T-helper 2 cell (primary cell): ENCODE data around the gene KRT79.
A peak's percentile ranks its signal among the peaks of the same experiment; 100 is the strongest.
"Not testable (repeated sequence)": the region's sequence is repeated elsewhere in the genome, so short reads cannot be mapped to it uniquely, and the experiment has no call there.

Experiments
- DNase-seq, 5 experiments: peaks; one replicate each; pipeline versions ENCODE4 v3.0.0 to v3.0.0-alpha.2; 2012 to 2022

KRT79 gene

DNA sequence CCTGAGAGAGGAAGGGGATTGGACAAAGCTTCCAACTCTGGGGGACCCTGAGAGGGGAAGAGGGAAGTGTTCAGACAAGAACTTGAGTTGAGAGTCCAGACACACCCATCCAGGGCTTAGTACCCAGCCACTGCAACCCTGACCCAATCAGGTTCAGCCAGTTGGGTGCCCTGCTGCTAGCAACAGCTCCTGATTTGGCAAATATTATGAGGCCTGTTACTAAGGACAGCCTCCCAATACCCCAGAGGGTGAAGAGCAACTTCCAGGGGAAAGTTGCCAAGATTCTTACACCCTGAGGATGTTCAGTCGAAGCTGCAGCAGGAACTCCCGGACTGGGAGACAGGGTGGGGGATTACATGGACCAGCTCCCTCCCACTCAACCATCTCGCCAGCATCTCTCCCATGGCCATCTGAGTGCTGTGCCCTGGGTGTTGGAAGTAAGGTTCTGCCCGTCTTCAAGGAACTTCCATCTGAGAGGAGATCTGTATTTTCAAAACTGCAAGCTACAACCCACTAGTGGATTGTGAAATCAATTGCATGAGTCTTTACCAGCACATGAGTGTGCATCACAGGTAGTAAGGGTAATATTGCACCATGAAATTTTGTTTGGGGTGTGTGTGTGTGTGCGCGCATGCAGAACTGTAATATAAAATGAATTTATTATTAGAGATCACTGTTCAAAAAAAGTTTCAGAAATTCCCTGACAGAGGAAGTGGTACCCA is 26.2 kb upstream of the KRT79 start:
- no peak for DNase-seq

DNA sequence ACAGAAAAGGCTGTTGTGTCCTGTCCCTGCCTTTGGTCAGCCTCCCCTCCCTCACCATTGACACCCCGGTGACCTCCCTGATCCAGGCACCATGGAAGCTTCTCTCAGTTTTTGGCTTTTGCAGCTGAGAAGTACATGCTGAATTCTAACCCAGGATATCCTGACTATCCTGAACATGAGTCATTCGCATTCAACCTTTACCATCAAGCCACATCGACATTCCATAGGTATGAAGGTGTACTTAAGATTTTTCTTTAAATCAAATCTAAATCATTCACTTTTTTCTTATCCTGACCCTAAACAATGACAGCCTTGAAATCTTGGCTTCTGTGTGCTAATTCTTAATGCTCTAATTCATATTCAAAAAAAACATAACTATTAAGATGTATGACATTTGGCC is 23.4 kb upstream of the KRT79 start:
- DNase-seq: no peak

DNA sequence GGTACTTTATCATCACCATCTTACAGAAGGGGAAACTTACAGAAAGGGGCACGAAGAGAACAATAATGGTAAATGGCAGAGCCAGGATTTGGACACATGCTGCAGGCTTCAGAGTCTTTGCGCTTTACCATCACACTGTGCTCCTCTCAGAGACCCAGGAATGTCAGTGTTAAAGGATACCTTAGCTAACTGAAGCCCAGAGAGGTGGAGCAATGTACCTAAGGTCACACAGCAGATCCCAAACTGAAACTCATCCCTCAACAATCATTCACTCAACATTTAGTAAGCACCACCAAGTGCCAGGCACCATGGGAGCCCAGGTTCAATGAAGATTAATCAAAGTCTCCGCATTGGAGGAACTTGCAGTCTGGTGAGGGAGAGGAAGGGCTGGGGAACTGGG is 22.7 kb upstream of the KRT79 start:
- no peak for DNase-seq

DNA sequence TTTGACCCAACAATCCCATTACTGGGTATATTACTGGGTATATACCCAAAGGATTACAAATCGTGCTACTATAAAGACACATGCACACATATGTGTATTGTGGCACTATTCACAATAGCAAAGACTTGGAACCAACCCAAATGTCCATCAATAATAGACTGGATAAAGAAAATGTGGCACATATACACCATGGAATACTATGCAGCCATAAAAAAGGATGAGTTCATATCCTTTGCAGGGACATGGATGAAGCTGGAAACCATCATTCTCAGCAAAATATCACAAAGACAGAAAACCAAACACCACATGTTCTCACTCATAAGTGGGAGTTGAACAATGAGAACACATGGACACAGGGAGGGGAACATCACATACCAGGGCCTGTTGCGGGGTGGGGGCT is 22.0 kb upstream of the KRT79 start:
- not testable (repeated sequence) for DNase-seq

DNA sequence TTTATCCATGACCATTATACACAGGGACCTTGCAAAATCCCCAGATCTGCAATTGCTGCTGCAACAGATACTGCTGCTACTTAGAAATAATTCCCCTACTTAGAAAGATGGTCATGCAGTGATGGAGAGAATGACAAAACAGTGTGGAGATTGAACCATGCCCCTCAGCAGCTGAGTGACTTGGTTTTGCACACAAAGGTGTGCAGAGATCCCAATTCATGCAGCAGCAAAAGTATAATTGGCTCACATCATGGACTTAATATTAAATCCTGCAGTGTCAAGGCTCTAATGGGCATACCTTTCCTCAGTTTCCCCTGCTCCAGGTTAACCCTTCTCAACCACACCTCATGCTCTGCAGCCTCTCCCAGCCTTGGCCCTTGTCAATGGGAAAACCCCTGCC is 17.7 kb upstream of the KRT79 start:
- DNase-seq: no peak

DNA sequence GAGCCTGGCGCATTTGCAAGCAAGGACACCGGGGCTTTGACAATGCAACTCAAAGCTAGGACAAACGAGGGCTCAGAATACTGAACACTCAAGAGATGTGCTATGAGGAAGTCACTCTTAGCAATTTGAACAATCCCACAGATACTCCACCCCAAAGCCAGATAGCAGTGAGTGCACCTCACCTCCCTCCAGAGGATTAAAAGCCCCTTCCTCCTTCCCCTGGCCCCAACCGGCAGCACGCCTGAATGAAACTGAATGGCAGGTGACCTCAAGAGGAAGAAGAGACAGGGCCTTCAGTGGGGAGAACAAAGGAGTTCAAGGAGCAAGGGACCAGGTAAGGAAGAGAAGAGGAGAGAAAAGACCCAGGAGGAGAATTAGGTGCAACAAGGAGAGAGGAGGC is 16.6 kb upstream of the KRT79 start:
- no peak for DNase-seq

DNA sequence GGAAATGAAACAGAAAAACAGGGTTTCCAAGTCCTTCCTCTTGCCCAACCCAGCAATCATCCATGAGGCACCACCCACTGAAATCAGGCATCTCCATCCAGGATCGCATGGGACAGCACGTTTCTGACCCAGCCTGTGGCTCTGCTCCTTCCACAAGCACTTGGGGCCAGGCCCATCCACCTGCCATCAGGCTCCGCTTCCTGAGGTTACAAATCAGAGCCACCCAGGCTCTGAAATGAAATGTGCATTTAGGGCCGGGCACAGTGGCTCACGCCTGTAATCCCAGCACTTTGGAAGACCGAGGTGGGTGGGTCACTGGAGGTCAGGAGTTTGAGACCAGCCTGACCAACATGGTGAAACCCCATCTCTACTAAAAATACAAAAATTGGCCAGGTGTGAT is 15.4 kb upstream of the KRT79 start:
- DNase-seq: no peak

DNA sequence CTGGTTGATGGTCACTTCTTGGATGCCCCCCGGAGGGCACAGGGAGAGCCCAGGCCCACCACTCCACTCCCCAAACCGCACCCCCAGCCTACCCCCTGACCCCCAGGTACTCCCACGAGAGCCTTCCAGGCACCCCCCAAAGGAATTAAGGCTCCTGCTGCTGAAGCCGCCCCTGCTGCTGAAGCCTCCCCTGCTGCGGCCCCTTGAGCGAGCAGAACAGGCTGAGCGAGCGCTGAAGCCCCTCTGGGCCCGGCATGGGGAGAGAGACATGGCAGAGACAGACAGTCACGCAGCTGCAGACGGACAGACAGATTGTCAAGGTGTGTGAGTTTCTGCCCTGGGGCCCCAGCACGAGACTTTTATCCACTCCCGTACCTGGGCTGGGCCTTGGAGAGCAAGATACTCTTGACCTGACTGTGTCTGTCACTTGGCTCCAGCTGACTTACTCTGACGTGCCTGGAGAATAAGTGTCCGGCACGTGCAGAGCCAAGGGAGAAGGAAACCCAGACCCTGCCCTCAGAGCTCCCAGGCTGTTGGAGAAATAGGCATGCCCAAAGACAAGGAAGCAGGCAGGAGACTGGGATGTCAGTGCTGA is 14.6 kb upstream of the KRT79 start, which contains the start of gene KRT78:
Gene KRT78, minus strand, starts transcription at position 334 of the 595 bp plus-strand sequence. Its CDS starts 64 bp downstream, at position 270.
- no peak for DNase-seq

DNA sequence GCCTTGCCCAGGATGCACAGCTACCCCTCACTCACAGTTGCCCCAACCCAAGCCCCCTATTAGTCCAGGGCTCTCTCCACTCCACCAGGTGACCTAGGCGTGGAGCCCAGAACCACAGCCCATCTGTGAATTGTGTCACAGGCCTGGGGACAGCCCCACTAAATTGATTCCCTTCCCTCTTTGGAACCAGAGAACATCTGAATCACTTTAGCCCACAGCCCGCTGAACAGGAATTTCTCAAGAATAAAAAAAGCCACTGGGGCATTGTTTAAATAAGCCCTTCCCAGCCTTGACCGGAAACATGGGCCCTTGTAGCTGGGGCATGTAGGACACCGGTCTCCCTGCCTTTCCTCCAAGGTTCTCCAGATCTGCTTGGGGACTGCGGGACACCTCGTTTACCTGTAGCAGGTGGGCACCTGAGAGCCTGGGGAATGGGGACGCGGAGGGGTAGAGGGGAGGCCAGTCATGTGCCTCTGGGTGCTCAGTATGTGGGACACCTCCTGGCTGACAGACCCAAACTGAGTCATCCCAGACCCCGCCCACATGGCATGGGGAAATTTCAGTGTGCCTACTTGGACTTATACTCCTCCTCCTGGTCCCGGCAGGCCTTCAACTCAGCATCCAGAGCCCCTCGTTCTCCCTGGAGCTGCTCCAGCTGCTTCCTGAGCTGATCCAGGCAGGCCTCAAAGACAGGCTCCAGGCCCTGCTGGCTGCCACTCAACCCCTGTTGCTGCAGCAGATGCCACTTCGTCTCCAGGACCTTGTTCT is 13.4 kb upstream of the KRT79 start:
- DNase-seq: no peak

DNA sequence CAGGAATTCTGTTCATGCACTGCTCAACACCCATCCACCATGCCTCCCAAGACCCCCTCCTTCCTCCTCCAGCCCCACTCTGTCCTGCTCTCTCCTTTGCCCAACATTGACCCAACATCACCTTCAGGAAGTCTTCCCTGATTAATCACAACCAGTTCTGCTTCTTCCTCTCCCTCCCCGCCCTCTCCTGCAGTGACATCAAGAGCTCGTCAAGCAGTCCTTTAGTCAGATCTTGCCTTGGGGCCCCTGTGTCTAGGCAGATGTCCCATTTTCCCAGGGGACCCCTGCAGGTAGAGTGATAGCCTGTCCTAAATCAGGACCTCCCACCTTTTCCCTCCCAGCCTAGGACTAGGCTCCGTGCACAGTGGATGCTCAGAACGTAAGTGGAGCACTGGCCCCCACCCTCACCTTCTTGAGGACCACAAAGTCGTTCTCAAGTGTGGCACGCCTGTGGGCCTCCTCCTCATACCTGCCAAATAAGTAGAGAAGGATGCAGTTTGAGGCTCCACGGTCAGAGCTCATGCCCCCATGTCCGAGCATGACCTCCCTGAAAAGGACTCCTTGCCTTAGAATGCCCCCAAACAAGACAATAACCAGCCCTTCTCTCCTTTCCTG is 12.4 kb upstream of the KRT79 start:
- DNase-seq: no peak

DNA sequence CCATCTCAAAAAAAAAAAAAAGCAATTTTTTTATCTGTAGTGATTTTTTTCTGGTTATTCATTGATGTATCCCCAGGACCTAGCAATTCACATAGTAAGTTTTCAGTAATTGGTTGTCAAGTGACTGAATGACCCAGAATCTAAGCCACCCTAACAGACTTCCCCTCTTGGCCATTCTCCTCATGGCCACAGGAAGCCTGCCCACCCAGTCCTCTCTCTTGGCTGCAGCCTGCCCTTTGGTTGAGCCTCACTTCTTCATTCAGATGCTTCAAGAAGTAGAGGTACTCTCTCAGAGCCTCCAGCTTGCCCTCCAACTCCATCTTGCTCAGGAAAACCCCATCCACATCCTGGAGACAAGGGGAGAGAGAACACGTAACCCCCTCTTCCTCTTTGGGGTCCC is 11.8 kb upstream of the KRT79 start:
- DNase-seq: no peak

DNA sequence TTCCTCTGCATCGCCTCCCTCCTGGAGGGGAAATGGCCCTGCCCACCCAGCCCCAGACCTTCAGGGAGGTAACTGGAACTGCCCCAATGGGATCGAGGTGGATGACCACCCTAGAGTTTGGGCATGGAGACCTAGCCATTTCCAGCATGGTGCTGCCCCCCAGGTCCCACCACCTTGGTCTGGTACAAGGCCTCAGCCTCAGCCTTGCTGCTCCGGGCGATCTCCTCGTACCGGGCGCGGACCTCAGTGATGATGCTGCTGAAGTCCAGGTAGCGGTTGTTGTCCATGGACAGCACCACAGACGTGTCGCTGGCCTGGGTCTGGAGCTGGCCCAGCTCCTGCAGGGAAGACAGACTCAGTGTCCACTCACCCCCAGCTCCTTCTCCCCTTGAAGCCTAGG is 10.3 kb upstream of the KRT79 start:
- no peak for DNase-seq

DNA sequence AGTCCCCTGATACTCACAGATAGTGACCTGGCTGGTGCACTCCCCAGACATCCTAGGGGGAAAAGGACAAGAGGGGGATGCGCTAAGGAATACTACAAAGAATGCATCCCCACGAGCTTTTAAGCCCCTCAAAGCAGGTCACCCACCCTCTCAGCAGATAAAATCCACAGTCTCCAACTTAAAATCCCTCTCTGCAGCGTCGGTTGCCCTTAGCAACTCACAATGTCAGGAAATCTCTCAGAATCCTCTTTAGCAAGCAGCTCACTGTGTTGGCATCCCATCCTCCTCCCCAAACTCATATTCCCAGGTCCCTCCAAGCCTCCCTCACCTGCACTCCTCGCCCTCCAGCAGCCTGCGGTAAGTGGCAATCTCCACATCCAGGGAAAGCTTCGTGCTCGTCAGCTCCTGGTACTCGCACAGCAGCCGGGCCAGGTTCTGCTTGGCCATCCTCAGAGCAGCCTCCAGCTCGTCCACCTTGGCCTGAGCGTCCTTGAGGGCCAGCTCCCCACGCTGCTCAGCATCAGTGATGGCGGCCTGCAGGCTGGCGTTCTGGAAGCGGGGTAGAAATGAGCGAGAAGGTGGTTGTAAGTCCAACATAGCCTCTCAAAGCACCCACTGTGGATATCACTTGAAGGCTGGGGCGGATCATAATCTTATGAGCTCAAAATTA is 5.5 kb upstream of the KRT79 start:
- DNase-seq: no peak

DNA sequence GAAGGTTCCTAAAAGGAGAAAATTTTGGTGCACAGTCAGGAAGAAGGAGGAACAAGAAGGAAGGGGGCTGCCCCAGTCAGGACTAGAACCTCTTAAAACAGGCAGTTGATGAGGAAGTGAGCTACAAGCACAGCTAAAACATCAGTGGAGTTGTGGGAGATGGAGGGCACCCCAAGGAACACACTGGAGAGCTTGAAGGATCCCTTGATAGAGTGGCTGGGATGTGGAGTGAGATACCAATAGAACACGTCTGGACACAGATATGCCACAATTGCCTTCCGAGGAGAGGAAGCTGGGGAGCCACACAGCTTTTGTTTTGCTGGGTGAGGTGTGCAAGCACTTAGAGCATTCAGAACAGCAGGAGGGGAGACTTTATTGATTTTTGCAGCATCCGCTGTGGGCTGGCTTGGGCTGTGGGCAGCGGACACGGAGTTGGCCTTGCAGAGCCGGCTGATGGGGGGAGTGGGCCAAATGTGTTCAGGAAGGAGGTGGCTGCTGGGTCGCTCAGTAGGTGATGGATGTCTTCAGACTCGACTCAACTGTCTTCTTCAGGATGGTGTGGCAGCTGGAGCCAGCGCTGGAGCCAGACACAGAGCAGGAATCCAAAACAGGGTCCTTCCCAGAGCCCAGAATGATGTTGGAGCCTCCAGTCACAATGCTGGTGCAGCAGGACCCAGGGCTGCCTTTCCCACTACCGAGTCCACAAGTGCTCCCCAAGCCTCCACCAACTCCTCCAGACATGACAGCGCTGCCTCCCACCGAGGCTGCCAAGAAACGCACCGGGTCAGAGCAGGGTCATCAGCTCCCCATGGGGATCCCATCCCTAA is 4.7 kb upstream of the KRT79 start:
- DNase-seq: no peak

DNA sequence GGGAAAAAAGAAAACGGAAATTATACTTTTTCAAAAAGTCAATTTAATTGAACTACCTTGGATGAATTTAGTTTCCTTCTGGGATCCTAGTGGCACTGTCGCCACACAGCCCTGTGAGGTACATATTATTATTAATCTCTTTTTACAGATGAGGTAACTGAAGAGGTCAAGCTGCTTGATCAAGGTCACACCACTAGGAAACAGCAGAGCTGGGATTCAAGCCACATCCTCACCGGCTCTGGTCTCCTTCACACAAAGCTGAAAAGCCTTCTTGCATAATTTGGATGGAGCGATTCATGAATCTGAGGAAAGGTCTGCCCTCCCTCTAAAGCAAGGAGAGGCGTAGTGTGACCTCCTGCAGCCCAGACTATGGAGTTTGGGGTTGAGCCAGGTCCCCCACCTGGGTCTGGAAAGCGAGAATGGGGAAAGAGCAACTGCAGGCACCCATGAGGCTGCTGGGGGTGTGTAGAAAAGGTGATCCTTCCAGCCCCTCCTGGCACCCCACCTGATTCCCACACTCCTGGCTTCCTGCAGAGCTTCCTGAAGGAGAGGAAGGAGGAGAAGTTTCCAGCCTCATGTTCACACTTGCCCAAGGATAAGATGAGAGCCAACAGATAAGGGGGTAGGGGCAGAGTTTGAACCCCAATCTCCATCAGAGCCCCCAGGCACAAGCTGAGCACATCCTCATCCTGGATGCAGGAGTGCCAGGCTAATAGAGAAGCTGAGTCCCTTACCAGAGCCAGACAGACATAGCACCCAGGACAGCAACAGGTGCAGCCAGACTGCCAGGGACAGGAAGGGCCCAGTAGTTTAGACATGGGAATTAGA is 3.9 kb upstream of the KRT79 start:
- DNase-seq: no peak

DNA sequence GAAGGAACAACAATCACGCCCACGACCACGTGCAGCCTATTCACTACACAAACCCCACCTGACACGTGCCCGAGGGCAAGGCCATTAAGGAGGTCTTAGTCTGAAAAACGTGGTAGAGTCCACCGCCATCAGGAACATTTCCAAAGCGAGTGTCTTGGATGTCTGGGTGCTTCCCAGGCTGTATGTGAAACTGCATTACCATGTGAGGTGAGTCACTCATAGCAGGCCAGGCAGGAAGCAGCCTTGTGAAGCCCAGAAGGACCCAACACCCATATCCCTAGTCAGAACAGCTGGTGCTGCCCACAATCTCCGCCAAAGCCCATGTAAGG is 3.3 kb upstream of the KRT79 start:
- DNase-seq: no peak

DNA sequence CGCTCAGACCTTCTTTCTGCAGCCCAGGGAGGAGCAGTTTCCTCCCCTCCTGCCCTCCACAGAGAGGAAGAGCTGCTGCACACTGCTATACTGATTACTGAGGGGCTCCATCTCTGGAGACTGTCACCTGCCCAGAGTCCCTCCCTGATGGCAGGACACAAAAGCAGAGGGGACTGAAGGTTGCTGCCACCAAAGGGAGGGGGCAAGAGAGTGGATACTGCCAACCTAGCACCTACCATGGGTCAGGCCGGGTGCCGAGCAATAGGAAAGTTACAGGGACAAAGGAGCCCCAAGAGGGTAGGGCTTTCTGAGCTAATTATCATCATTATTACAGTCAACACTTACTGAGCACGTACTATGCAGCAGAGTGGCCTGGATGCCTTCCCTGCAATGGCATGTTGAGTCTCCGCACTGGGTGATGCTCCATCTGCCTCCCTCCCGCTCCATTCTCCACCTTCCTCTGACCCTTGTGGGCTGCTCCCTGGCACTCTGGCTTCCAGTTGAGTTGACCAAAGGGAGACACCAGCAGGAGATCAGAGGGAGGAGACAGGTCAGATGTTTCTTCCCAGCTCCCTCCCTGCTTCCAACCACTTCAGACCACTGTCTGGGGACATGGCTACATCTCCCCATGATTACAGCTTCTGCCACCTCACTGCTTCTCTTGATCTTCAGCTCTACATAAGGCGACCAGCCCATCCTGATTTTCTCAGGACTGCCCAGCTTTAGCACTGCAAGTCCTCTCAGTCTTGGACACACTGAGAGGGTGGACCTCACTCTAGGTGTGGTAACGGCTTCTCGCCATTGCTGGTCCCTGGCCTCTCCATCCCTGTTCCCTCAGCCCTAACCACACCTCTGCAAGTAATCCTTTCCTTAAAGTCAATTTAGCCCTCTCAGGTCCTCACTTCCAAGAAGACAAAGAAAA is 2.6 kb upstream of the KRT79 start:
- no peak for DNase-seq

DNA sequence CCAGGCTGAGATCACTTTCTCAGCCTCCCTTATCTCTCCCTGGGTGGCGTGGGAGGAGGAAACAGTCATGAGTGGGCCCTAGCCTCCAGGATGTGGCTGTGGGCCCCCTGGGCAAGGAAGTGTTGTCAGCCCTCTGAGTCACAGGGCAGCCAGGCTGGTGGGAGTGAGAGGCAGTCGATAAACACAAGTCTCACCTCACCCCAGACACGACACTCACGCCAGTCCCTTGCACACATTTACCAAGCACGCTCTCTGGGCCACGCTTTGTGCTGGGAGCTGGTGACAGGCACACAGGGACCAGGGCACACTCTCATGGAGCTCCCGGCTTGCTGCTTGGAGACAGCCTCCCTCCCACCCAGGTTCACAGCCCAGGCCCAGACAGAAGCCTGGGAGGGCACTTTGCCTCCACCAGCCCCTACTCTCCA is 1.9 kb upstream of the KRT79 start:
- peak in 2 of 5 experiments; percentile 18 to 26 for DNase-seq

DNA sequence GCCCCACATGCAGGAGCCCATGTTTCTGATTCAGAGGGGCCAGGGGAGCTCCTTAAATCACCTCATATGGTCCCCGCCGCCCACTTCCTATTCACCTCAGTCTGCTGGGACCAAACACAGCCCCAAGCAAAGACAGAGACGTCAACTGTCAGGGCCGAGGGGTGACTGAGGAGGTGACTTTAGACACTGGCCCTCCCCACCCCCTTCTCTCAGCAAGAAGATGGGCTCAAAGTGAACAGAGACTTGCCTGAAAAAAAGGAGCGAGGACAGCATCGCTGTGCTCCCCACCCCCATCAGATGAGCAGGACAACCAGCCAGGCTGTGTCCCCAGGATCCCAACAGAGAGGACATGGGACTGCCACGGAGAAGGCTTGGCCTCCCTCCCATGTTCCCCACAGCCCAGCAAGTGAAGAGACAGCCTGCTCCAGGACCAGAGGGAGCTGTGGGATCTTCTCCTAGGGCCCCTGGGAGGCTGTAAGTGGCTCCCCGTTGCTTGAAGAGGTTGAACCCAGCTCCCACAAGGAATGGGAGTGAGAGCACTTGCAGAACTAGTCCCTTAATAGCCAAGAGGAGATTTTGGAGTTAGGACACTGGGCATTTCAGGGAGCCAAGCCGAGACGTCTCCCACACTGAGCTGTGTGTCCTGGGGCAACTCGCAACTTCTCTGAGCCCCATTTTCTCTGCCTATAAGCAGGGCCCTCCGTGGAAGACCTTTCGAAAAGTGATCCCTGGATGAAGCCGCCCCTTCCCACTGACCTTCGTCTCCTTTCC is 1.3 kb upstream of the KRT79 start:
- no peak for DNase-seq

DNA sequence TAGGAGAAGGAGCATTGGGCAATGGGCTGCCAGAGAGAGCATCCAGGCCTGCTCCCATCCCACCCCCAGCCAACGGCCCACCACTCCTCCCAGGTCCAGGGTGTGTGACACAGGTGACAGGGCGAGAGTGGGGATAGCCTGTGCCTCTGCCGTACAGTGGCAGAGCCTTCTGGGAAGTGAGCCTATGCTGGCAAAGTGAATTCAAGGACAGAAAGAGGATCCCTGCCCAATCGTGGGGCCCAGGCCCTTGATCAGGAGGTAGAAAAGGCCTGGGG is 553 bp upstream of the KRT79 start:
- no peak for DNase-seq
